HG03521 (cell line): ENCODE results near the gene GRID2.
"Not testable (repeated sequence)": the region's sequence is repeated elsewhere in the genome, so short reads cannot be mapped to it uniquely, and the experiment has no call there.

Experiments used
- ATAC-seq: cut with Tn5 transposase; IDR thresholded peaks from one replicate; pipeline ENCODE4 v1.9.1; 2021; ENCODE audit warnings: mild to moderate bottlenecking, moderate library complexity; ENCODE audit not compliant: unreplicated experiment

GRID2 gene

GRCh38 chr4:92303621-92304027 is at the start of gene GRID2:
TSS of gene GRID2 (plus strand) at chr4:92303966.
- ATAC-seq = no peak

GRCh38 chr4:92253986-92254671 is 49.6 kb upstream of the GRID2 start:
- no peak for ATAC-seq

- no peak for ATAC-seq
Observed at GRCh38 chr4:92254767-92255442, 48.9 kb upstream of the GRID2 start.

GRCh38 chr4:92255920-92256244 is 47.9 kb upstream of the GRID2 start:
- ATAC-seq = no peak

- no peak for ATAC-seq
Observed at GRCh38 chr4:92257931-92258857, 45.6 kb upstream of the GRID2 start.

GRCh38 chr4:92261256-92261655 is 42.5 kb upstream of the GRID2 start:
- no peak for ATAC-seq

- ATAC-seq = no peak
Observed at GRCh38 chr4:92262371-92262770, 41.4 kb upstream of the GRID2 start.

- no peak for ATAC-seq
Observed at GRCh38 chr4:92263010-92263409, 40.8 kb upstream of the GRID2 start.

GRCh38 chr4:92263575-92263974 is 40.2 kb upstream of the GRID2 start:
- ATAC-seq = no peak

- ATAC-seq = no peak
Observed at GRCh38 chr4:92264163-92264562, 39.6 kb upstream of the GRID2 start.

GRCh38 chr4:92265021-92265420 is 38.7 kb upstream of the GRID2 start:
- no peak for ATAC-seq

- no peak for ATAC-seq
Observed at GRCh38 chr4:92265798-92266197, 38.0 kb upstream of the GRID2 start.

- ATAC-seq = no peak
Observed at GRCh38 chr4:92266521-92266920, 37.2 kb upstream of the GRID2 start.

GRCh38 chr4:92268642-92269041 is 35.1 kb upstream of the GRID2 start:
- ATAC-seq = no peak

- no peak for ATAC-seq
Observed at GRCh38 chr4:92270908-92271307, 32.9 kb upstream of the GRID2 start.

- ATAC-seq = not testable (repeated sequence)
Observed at GRCh38 chr4:92271551-92271950, 32.2 kb upstream of the GRID2 start.

GRCh38 chr4:92277057-92277881 is 26.5 kb upstream of the GRID2 start:
- ATAC-seq = not testable (repeated sequence)

GRCh38 chr4:92279296-92279695 is 24.5 kb upstream of the GRID2 start:
- no peak for ATAC-seq

GRCh38 chr4:92299152-92299551 is 4.6 kb upstream of the GRID2 start:
- no peak for ATAC-seq

GRCh38 chr4:92304121-92304520 is 355 bp downstream of the GRID2 start:
- ATAC-seq = no peak

- no peak for ATAC-seq
Observed at GRCh38 chr4:92304606-92305005, 840 bp downstream of the GRID2 start.
